GM12864 (cell line): ENCODE measurements around the gene USP6.
"Not testable (repeated sequence)": the region's sequence is repeated elsewhere in the genome, so short reads cannot be mapped to it uniquely, and the experiment has no call there.

Source experiments
- DNase-seq: peaks from one replicate; pipeline ENCODE4 v3.0.0-alpha.2; 2011; ENCODE audit warnings: low read depth
- H3K4me3 ChIP-seq: 2 replicates; pipeline ENCODE4 v1.5.1; 2011; ENCODE audit warnings: mild to moderate bottlenecking, low read depth, low read length, control low read depth
- TF ChIP-seq, protein P1 (sequence below): IDR thresholded peaks from 2 replicates; pipeline ENCODE4 v1.5.1; 2011; ENCODE audit warnings: low read depth, mild to moderate bottlenecking, moderate library complexity, low read length, control low read depth, inconsistent platforms; ENCODE audit errors: missing control alignments

The USP6 gene

GRCh38 chr17:5111402-5112204 is 4.2 kb upstream of the USP6 start, which contains the start of gene ZNF232:
Gene ZNF232, minus strand, starts transcription at chr17:5111878. Its CDS starts 56 bp downstream, at chr17:5111822.
- H3K4me3 ChIP-seq = peak within 1 kb of the TSS; percentile 72
- TF ChIP-seq, protein P1, sequence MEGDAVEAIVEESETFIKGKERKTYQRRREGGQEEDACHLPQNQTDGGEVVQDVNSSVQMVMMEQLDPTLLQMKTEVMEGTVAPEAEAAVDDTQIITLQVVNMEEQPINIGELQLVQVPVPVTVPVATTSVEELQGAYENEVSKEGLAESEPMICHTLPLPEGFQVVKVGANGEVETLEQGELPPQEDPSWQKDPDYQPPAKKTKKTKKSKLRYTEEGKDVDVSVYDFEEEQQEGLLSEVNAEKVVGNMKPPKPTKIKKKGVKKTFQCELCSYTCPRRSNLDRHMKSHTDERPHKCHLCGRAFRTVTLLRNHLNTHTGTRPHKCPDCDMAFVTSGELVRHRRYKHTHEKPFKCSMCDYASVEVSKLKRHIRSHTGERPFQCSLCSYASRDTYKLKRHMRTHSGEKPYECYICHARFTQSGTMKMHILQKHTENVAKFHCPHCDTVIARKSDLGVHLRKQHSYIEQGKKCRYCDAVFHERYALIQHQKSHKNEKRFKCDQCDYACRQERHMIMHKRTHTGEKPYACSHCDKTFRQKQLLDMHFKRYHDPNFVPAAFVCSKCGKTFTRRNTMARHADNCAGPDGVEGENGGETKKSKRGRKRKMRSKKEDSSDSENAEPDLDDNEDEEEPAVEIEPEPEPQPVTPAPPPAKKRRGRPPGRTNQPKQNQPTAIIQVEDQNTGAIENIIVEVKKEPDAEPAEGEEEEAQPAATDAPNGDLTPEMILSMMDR = no peak
- peak; percentile 85 for DNase-seq

DNA sequence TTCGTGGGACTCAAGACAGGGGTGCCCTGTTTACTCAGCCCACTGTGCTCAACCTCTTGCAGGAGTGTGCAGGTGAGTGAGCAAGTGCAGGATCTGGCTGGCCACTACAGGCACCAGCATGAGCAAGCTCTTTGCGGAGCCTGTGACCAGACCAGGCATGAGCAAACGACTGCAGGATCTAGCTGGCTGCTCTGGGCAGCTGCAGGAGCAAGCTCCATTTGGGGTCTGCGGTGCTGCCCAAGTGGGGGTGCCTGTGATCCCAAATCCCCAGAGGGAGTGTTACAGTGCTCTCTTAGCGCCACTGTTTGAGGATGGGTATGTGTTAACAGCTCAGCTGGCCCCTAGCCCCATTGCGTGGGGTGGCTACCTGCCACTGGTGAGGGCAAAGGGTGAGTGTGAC is 2.4 kb downstream of the USP6 start:
- no peak for DNase-seq
- TF ChIP-seq, protein P1 = no peak
- no peak overlapping the region for H3K4me3 ChIP-seq

DNA sequence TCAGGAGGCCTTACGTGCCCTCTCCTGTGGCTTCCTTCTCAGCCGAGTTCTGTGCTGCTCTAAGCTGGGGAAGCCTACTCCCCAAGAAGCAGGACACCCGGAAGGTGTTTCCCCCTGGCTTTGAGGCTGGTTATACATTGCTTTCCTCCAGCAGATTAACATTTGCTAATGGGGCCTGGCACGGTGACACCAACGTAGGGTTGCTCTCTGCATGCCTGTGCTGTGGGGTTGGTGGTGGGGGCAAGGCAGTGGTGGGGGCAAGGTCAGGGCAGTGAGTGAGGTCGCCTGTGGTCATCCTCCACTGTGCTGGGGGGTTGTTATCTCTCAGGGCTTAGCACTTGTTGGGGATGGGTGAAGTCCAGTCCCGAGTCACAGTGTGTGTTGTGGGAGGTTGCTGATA is 4.2 kb downstream of the USP6 start:
- TF ChIP-seq, protein P1 = no peak
- no peak overlapping the region for H3K4me3 ChIP-seq
- DNase-seq = no peak

GRCh38 chr17:5120436-5121185 is 4.8 kb downstream of the USP6 start:
- DNase-seq, H3K4me3 ChIP-seq: not testable (repeated sequence)

DNA sequence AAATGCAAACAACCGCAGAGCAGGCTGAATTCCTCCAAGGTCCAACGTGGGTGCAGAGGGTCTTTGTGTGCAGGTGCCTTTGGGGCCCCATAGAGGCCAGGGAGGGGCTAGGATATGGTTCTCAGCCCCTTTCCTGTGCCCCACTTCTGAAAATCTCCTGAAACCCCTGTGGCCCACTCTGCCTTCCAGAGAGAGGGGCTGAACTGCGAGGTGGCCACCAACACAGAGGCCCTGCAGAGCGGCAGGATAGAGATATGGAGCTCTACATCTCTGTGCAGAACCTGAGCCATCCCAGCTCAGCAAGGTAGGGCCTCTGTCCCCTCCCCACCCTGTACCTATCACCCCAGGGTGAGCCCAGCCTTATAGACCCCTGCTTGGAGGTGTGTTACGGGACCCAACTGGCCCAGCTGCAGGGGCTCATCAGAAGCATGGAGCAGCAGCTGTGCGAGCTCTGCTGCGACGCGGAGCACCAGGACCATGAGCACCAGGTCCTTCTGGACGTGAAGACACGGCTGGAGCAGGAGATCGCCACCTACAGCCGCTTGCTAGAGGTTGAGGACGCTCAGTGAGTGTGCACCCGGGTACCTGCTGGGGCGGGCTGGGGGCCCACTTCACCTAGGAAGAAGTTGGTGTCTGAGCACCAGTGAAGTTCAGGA is 5.5 kb downstream of the USP6 start:
- TF ChIP-seq, protein P1 = no peak
- DNase-seq = no peak
- no peak overlapping the region for H3K4me3 ChIP-seq

- not testable (repeated sequence) for DNase-seq, H3K4me3 ChIP-seq
Measured at GRCh38 chr17:5122056-5122455, 6.2 kb downstream of the USP6 start.

- TF ChIP-seq, protein P1 = no peak
- no peak for DNase-seq
- no peak overlapping the region for H3K4me3 ChIP-seq
Measured at GRCh38 chr17:5122586-5123342, 6.9 kb downstream of the USP6 start.
